B cell (primary cell): ENCODE results near the gene APOBEC4.

Source experiments
- CTCF ChIP-seq: fragments of 200-600 bp; IDR thresholded peaks from one replicate; pipeline ENCODE4 v1.8.0; 2022; ENCODE audit warnings: antibody characterized with exemption, mild to moderate bottlenecking
- EZH2 ChIP-seq: IDR thresholded peaks from 2 replicates; pipeline ENCODE4 v1.6.1; 2012; ENCODE audit warnings: borderline replicate concordance, low read depth, mild to moderate bottlenecking, moderate library complexity, low read length; ENCODE audit not compliant: insufficient read depth, poor library complexity, severe bottlenecking

GRCh38 chr1:183638649-183639387 is 14.3 kb downstream of the APOBEC4 start:
- TF ChIP-seq CTCF (no peak), EZH2 (no peak)
